ENCODE measurements around the gene COPE.
"Not testable (repeated sequence)": the region's sequence is repeated elsewhere in the genome, so short reads cannot be mapped to it uniquely, and the experiment has no call there.

The COPE gene

GRCh38 chr19:18905513-18906236 lies 13.5 kb downstream of the COPE start:
- no peak for DNase-seq

GRCh38 chr19:18905058-18905456 lies 14.1 kb downstream of the COPE start:
- DNase-seq: no peak

- no peak for DNase-seq
Observed at GRCh38 chr19:18904334-18905057, 14.7 kb downstream of the COPE start.

DNA sequence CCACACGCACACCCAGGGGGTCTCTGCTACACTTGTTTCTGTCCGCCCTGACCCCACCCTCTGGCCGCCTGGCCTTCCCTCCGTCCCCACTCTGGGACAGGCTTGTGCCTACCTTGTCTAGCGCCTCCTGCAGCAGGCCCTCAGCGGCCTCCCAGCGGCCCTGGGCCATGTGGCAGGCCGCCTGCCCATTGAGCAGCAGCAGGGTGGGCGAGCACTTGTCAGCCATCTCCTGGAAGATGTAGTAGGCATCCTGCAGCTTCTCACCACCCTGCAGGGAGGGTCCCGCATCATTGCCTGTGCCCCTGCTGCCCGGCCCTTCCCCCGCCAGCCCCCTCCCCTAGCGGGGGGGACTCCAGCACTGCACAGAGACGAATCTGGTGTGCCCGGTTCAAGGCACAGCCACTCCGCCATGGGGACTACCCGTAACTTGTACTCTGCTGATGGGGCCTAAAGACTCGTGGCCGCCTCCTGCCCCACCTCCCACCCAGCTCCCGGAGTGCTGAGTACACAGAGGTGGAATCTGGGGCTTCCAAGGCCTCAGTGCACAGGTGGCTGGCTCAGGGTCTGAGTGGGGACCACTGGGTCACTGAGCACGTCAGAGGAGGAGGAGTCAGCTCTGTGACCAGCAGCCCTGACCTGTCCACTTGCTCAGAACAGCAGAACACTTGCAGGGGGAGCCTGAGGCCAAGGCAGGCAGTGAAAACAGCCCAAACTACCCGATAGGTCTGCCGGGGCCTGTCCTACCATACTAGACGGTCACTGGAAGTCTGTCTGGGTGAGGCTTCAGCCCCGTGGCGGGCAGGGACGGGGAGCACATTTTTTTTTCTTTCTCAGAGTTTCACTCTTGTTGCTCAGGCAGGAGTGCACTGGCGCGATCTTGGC lies 15.8 kb downstream of the COPE start:
- DNase-seq: no peak

DNA sequence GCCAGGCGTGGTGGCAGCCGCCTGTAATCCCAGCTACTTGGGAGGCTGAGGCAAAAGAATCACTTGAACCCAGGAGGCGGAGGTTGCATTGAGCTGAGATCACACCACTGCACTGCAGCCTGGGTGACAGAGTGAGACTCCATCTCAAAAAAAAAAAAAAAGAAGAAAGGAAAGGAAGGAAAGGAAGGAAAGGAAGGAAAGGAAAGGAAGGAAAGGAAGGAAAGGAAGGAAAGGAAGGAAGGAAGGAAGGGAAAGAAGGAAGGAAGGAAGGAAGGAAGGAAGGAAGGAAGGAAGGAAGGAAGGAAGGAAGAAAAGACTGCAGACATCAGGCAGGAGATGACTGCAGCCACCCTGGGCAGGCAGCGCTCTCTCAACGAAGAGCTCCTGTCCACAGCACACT lies 16.7 kb downstream of the COPE start:
- not testable (repeated sequence) for DNase-seq

DNA sequence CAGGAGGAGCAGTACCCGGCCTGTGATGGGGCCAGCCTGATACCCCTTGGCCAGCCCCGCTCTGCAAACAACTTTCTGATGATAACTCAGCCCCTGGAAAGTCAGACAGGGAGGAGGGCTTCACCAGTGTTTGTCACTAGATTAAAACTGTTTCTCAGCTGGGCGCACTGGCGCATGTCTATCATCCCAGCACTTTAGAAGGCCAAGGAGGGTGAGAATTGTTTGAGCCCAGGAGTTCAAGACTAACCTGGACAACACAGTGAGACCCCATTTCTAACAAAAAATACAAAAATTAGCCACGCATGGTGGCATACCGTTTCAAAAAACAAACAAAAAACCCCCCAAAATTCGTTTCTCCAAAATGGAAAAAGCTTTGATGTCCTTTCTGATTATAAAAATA lies 17.7 kb downstream of the COPE start:
- no peak for DNase-seq

DNA sequence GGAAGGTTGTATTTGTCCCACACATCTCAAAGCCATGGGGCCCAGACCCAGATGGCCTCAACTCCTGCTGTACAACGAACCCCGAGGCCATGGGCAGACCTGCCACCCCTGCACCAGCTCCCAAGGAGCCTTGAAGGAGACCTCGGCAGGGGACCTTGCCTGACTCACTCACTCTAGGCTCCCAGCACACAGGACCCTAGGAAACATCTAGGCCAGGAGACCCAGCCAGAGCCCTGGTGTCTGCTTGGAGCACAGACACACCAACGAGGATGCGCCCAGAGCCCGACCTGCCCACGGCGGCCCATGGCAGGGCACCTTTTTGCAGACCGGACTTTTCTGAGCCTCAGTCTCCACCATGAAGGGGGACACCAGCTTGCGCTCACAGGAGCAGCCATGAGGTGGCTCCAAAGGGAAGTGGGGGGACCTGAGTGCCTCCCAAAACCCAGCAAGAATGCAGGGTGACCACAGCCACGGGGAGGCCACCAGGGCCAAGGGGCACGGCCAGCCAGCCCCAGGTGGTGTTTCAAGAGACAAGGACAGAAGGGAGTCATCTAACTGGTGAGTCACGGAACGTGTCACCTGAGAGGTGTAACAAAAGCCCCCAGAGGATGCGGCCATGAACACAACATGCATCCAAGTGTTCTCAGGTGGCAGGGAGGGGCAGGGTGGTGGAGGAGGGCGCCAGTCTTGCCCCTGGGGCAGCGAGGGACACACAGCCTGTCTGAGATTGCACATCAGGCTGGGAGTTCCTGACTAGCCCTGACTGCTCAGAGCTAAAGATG lies 18.3 kb downstream of the COPE start:
- no peak for DNase-seq

DNA sequence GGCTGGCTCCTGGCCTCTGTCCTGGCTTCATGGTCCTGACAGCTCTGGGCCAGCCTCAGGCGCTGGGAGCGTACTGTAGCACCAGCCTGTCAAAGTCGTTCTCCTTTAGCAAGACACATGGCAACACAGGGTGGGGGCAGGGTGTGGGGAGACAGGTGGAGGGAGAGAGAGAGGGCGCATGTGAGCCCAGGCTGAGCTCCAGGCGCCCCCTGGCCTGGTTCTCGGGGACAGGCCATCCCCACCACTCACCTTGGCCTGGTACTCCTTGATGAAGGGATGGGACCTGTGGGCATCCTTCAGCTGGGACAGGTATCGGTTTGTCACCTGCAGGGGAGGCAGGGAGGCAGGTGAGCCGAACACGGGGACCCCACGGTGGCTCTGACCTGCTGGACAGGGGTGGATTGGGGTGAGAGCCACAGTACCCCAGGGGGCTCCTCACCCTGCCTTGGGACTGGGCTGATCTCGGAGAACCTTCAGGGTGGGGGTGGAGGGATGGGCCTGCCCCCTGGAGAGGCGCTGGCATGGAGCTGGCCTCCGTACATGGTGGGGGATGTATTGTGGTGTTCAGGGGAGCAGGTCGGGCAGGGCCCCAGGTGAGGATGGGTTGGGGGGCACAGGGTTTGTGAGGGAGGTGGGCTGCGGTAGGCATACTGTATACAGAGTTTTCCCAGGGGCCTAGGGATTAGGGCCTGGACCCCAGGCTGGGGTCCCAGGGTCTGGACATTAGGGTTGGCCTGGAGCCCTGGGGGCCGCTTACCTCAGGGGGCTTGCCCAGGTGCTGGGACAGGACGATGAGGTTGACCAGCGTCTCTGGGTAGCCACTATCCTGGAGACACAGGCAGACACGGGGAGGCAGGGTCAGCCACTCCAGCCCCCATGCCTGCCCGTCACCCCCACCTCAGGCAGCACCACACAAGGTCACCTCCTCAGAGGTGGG lies 19.3 kb downstream of the COPE start:
- no peak for DNase-seq

- no peak for DNase-seq
Observed at GRCh38 chr19:18898607-18899408, 20.4 kb downstream of the COPE start.

GRCh38 chr19:18898081-18898606 lies 21.0 kb downstream of the COPE start:
- no peak for DNase-seq

- no peak for DNase-seq
Observed at GRCh38 chr19:18897094-18898029, 21.8 kb downstream of the COPE start.

DNA sequence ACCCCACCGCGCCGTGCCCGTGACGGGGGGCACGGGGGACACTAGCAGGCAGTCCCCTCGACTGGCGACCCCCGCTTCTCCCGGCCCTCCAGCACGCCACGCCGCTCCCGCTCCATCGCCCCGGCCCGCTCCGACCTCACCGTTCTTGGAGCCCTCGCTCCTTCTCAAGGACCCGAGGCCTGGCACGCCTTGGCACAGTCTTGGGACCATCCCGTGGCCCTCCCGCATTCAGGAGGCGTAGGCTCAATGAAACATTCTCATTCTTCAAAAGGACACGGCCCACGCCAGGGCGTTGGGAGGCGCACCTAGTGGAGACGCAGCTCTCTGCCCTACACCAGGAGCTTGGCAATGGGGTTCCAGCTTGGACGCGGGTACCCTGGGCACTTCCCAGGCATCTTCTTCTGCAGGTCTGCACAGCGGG lies 22.8 kb downstream of the COPE start:
- no peak for DNase-seq

DNA sequence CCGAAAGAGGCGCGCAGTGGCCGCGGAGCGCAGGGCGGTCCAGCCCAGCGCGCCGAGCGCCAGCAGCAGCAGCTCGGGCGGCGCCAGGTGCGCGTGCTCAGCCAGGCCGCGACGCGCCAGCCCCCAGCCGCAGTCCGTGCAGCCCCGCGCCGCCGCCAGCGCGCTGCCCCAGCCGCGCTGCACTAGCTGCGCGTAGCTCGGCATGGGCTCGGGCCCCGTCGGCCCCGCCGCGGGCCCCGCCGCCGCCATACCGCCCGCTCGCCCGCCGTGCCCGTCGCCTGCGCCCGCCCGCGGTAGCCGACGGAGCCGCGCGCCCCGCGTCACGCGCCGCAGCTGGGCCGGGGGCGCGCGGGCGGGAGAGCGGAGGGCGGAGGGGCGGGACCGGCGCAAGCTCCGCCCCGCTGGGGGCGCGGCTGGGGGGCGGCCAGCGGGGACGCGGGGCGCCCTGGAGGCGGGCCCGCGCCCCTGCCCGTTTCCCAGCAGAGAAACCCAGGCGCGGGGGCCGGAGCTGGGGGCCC lies 23.3 kb downstream of the COPE start, which contains the start of gene CERS1:
Gene CERS1, minus strand, starts transcription at position 335 of the 518 bp plus-strand sequence. Its CDS starts 86 bp downstream, at position 249.
- no peak for DNase-seq

- no peak for DNase-seq
Observed at GRCh38 chr19:18895038-18895823, 24.0 kb downstream of the COPE start.

DNA sequence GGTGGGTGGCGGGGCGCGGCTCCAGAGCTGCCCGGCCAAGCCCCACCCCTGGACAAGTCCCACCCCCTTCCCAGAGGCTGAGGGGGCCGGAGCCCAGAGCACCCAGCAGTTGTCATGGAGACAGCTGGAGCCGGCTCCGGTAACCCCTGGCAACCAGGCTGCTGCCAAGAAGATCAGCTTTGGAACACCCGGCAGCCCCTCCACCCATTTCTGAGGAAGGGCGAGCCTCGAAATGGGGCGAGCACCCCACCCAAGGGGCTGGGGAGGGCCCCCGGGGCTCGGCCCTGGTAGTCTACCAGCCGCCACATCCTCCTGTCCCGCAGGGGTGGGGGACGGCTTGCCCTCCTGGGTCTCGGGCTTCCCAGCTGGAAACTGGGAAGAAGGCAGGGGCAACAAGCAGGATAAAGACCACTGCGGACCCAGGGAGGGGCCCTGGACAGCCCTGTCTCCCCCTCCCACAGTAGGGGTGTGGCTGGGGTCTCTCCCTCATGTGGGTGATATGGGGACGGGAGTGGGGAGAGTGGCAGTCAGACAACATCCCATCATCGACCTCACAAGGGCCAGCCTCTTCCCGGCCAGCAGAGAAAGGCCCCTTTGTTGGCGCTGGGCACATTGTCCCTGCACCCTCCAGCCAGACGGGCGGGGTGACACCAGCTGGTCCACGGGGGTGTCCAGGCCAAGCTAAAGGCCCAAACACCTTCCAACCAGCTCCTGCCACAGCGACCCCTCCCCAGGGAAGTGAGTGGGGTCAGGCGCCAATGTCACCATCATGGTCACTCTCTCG lies 24.7 kb downstream of the COPE start:
- DNase-seq: no peak

GRCh38 chr19:18893587-18894253 lies 25.5 kb downstream of the COPE start:
- no peak for DNase-seq

Data from activated T-cell treated with anti-CD3 and anti-CD28 coated beads, Interleukin-2, amount 50 U/mL, for 1 hour (primary cell).